Vagina (tissue), 2 donors: ENCODE results near the gene GOLGA3.

ENCODE experiments used
- CTCF ChIP-seq, 3 experiments: fragments of 450-650 bp in 2 of 3; fragments of 200-600 bp in 1 of 3; sonication (generic) in 1 of 3; IDR thresholded peaks; one replicate each; pipeline ENCODE4 v1.5.1; 2017 to 2019; ENCODE audit warnings: antibody characterized with exemption in 3 of 3, mild to moderate bottlenecking in 2 of 3, moderate library complexity in 2 of 3
- POLR2A ChIP-seq, 2 donors: fragments of 450-650 bp; IDR thresholded peaks; one replicate each; pipeline ENCODE4 v1.6.1; 2017; ENCODE audit warnings: antibody characterized with exemption in 2 of 2, mild to moderate bottlenecking in 2 of 2, moderate library complexity in 2 of 2
- POLR2AphosphoS5 ChIP-seq, 2 donors: sonication (generic); formaldehyde crosslinking; IDR thresholded peaks; one replicate each; pipeline ENCODE4 v1.9.0; 2017; ENCODE audit warnings: antibody characterized with exemption in 2 of 2, mild to moderate bottlenecking in 2 of 2, low read depth in 1 of 2; ENCODE audit not compliant: insufficient read depth in 1 of 2

- no peak for TF ChIP-seq CTCF (IDR thresholded peaks at IDR 0.05)
- no peak for TF ChIP-seq POLR2A (IDR thresholded peaks at IDR 0.05)
- no peak for TF ChIP-seq POLR2AphosphoS5 (IDR thresholded peaks at IDR 0.05; ENCODE audit: insufficient read depth in 1 of 2, low read depth in 1 of 2)
Measured at GRCh38 chr12:132728502-132728901, 100.2 kb downstream of the GOLGA3 start.
